ENCODE measurements around the gene ATP10A.
A peak's percentile ranks its signal among the peaks of the same experiment; 100 is the strongest.

The ATP10A gene

DNA sequence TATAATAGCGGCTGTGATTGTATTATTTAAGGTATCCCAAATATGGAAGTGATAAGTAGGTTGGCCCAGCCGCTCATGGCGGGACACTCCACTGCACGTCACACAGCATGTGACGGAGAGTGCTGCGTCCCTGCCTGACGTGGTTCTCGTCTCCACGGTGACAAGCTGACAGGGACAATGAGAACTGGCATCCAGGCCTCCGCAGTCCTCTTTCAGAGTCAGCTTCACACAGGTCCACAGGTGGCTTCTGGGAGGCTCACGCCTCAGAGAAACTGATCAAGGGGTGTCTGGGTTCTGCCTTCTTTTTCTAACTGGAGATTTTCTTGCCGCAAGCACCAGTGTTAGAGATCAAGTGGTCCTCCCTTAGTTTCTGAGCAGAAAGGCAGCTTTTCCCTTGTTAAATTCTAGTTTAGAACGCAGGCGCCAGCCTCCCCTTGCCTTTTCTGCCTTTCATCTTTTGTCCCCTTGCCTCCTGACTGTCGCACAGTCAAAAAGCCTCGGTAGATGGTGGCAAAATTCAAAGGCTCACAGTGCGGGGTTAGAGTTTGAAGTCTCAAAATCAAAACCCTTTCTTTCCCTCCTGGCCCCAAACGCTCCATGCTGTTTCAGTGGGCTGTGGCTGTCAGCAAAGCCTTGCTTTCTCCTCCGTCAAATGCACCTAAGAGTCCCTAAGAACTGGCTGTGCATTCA lies 120.9 kb downstream of the ATP10A start:
- H3K4me3 ChIP-seq (ENCODE audit: insufficient read depth, low read depth, low read length): no peak overlapping the region
- no peaks in the 10 kb centered on the region for H3K9me3 ChIP-seq (ENCODE audit: control insufficient read depth, low read length)
- no peaks in the 10 kb centered on the region for H3K36me3 ChIP-seq (ENCODE audit: control insufficient read depth, insufficient read depth, low read length)
- peak overlapping the region; percentile 77 for H3K27ac ChIP-seq (ENCODE audit: insufficient read depth, low read depth, low read length, poor library complexity, severe bottlenecking)
- peaks cover 26% of the 10 kb centered on the region for H3K4me1 ChIP-seq (ENCODE audit: control insufficient read depth, insufficient read depth, low read length)
- no peaks in the 10 kb centered on the region for H3K27me3 ChIP-seq (ENCODE audit: control insufficient read depth, insufficient read depth, low read length, poor library complexity, severe bottlenecking)
- WGBS, 2 experiments: 51 to 58% methylated on average over 19 of the region's 19 CpGs

DNA sequence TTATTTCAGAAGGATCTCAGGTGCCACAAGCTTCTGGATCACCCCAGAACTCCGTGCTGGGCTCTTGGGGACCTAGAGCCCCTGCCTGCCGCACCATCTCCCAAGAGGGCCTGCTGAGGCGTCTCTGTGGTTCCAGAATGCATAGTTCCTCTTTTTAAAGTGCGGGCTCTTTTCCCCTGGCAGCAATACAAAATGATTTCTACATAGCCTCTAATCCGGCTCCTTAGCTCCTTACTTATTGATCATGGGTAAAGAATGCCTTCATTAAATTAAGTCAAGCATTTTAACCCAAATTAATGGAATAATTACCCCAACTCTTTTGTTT lies 121.9 kb downstream of the ATP10A start:
- no peaks in the 10 kb centered on the region for H3K36me3 ChIP-seq (ENCODE audit: control insufficient read depth, insufficient read depth, low read length)
- no peak overlapping the region for H3K4me3 ChIP-seq (ENCODE audit: insufficient read depth, low read depth, low read length)
- H3K27ac ChIP-seq (ENCODE audit: insufficient read depth, low read depth, low read length, poor library complexity, severe bottlenecking): no peak overlapping the region
- H3K9me3 ChIP-seq (ENCODE audit: control insufficient read depth, low read length): no peaks in the 10 kb centered on the region
- 92 to 98% methylated on average over 5 of the region's 5 CpGs for WGBS, 2 experiments
- no peaks in the 10 kb centered on the region for H3K27me3 ChIP-seq (ENCODE audit: control insufficient read depth, insufficient read depth, low read length, poor library complexity, severe bottlenecking)
- H3K4me1 ChIP-seq (ENCODE audit: control insufficient read depth, insufficient read depth, low read length): peaks cover 26% of the 10 kb centered on the region

DNA sequence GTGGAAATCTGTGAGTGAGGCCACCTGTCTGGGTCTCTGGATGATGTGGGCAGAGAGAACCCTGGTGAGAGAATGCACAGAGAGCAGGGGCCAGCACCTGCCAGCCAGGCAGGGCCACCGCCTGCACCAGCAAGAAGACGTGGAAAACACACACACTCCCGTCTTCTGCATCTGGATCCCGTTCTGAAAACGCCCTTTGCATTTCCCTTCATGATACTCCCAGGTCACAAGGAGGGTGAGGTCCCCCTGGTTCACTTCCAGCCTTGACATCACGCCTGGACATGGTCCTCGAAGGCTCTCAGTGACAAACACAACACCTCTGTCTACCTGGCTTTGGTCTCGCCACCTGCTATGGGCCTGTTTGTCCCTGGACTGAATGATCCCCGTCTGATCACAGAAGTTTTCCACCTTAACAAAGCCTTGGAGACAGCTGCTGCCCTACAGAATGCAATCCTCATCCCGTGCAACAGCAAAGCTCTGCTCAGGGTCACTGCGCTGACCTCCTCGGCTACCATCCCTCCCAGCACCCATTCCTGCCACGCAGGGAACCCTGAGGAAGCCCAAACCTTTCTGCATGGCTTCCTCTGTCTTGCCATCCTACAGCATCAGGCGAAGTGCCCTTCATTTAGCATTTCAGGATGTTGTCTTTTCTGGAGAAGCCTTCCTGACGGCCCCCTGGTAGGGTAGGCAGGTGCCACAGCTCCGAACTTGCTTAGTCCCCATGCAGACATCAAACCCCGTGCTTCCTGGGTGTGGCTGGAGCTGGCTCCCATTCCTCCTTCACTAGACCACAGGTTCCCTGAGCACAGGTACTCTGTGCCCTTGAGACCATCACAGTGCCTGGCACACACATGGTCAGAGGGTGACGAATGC lies 122.5 kb downstream of the ATP10A start:
- no peak overlapping the region for H3K27ac ChIP-seq (ENCODE audit: insufficient read depth, low read depth, low read length, poor library complexity, severe bottlenecking)
- H3K27me3 ChIP-seq (ENCODE audit: control insufficient read depth, insufficient read depth, low read length, poor library complexity, severe bottlenecking): no peaks in the 10 kb centered on the region
- 92 to 94% methylated on average over 18 of the region's 18 CpGs for WGBS, 2 experiments
- no peaks in the 10 kb centered on the region for H3K9me3 ChIP-seq (ENCODE audit: control insufficient read depth, low read length)
- H3K4me1 ChIP-seq (ENCODE audit: control insufficient read depth, insufficient read depth, low read length): peaks cover 26% of the 10 kb centered on the region
- no peaks in the 10 kb centered on the region for H3K36me3 ChIP-seq (ENCODE audit: control insufficient read depth, insufficient read depth, low read length)
- H3K4me3 ChIP-seq (ENCODE audit: insufficient read depth, low read depth, low read length): no peak overlapping the region

DNA sequence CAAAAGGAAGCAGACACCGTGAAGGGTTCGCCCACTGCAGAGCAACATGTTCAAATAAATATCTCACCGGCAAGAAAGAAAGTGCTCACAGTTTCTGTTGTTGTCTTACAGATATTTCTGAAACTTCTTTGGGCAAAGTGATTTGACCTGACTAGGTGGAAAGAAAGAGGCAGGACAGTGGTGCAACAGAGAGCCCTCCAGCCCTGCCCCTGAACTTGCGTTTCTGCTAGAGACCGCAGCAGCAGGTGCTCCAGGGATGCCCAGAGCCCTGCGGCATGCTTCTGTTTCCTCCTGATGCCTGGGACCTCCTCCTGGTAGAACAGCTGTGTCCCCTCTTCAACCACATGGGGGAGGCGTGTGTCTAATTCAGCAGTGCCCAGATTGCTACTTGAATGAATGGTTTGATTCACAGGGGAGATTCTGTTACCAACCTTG lies 123.4 kb downstream of the ATP10A start:
- H3K27ac ChIP-seq (ENCODE audit: insufficient read depth, low read depth, low read length, poor library complexity, severe bottlenecking): no peak overlapping the region
- no peaks in the 10 kb centered on the region for H3K36me3 ChIP-seq (ENCODE audit: control insufficient read depth, insufficient read depth, low read length)
- WGBS, 2 experiments: 78 to 79% methylated on average over 6 to 7 of the region's 7 CpGs
- no peaks in the 10 kb centered on the region for H3K27me3 ChIP-seq (ENCODE audit: control insufficient read depth, insufficient read depth, low read length, poor library complexity, severe bottlenecking)
- H3K4me1 ChIP-seq (ENCODE audit: control insufficient read depth, insufficient read depth, low read length): peaks cover 26% of the 10 kb centered on the region
- H3K4me3 ChIP-seq (ENCODE audit: insufficient read depth, low read depth, low read length): no peak overlapping the region
- H3K9me3 ChIP-seq (ENCODE audit: control insufficient read depth, low read length): no peaks in the 10 kb centered on the region

DNA sequence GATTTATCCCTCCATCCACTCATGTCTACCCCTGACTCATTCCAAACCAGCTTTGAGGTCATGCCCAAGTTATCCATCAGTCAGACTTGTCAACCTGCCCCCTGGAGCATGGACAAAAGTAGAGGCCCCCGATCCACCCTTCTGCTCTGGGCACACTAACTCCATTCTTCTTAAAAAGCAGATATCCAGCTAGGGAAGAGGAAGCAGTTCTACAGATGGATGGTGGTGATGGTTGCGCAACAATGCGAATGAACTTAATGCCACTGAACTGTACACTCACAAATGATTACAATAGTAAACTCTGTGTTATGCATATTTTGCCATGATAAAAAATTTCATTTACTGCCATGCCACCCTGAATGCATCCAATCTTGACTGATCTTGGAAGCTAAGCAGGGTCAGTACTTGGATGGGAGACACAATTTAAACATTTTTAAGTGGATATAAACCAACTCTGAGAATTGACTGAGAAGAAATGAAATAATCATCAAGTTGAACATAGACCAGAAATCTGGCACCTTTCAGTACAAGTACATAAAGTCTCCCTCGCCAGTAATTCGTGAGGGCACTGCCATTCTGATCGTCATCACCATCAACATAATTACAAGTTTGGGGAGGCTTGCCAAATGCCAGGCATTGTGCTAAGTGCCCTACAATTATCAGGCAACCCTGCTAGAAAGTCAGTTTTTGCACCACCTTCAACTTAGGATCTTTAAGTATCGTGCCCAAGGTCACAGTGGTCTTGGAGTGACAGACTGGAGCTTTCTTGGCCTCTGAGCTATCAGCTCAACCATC lies 124.8 kb downstream of the ATP10A start:
- Histone ChIP-seq H3K36me3 (ENCODE audit: control insufficient read depth, insufficient read depth, low read length) (no peaks in the 10 kb centered on the region), H3K4me1 (ENCODE audit: control insufficient read depth, insufficient read depth, low read length) (peaks cover 24% of the 10 kb centered on the region), H3K27ac (ENCODE audit: insufficient read depth, low read depth, low read length, poor library complexity, severe bottlenecking) (no peak overlapping the region), H3K9me3 (ENCODE audit: control insufficient read depth, low read length) (no peaks in the 10 kb centered on the region), H3K4me3 (ENCODE audit: insufficient read depth, low read depth, low read length) (no peak overlapping the region), H3K27me3 (ENCODE audit: control insufficient read depth, insufficient read depth, low read length, poor library complexity, severe bottlenecking) (no peaks in the 10 kb centered on the region)
- 89 to 91% methylated on average over 6 to 7 of the region's 7 CpGs for WGBS, 2 experiments

DNA sequence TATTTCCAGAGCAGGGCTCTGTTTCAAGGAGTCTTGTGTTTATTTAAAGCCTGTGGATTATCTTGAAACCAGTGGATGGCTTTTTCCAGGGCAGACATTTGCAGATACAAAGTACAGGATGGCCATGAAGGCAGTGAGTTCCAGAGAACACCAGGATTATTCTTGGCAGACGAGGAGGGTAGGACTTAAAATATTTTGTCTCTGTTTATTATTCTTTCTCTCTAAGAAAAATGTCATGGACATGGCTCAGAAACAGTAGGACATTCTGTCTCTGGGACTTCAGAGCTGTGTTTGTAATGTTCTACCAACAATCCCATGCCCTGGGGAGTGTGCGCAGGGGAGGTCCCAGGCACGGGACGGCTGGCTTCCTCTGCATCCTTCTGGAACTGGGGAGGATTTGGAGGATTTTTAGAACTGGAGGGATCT lies 125.9 kb downstream of the ATP10A start:
- no peak overlapping the region for H3K27ac ChIP-seq (ENCODE audit: insufficient read depth, low read depth, low read length, poor library complexity, severe bottlenecking)
- WGBS, 2 experiments: 89 to 94% methylated on average over 4 of the region's 4 CpGs
- H3K4me1 ChIP-seq (ENCODE audit: control insufficient read depth, insufficient read depth, low read length): peaks cover 13% of the 10 kb centered on the region
- H3K36me3 ChIP-seq (ENCODE audit: control insufficient read depth, insufficient read depth, low read length): no peaks in the 10 kb centered on the region
- H3K4me3 ChIP-seq (ENCODE audit: insufficient read depth, low read depth, low read length): no peak overlapping the region
- H3K27me3 ChIP-seq (ENCODE audit: control insufficient read depth, insufficient read depth, low read length, poor library complexity, severe bottlenecking): no peaks in the 10 kb centered on the region
- no peaks in the 10 kb centered on the region for H3K9me3 ChIP-seq (ENCODE audit: control insufficient read depth, low read length)

DNA sequence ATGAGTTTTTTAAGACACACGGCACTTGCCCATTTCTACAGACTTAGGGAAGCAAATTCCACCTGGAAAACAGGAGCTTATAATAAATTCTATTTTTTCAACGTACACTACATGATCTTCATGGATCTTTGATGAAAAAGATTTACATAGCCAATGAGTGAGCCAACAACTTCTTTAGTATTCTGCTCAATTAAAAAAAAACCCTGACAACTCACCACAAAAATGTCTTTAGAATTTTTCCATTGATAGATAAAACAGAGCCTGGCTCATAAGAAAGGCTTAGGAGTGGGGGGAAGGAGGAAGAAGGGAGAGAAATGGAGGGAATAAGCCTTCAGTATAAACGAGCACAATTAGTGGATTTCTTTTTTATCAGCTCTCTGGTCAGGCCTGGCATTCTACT lies 126.7 kb downstream of the ATP10A start:
- WGBS, 2 experiments: 93 to 97% methylated on average over 3 of the region's 3 CpGs
- H3K27ac ChIP-seq (ENCODE audit: insufficient read depth, low read depth, low read length, poor library complexity, severe bottlenecking): no peak overlapping the region
- H3K27me3 ChIP-seq (ENCODE audit: control insufficient read depth, insufficient read depth, low read length, poor library complexity, severe bottlenecking): no peaks in the 10 kb centered on the region
- H3K4me3 ChIP-seq (ENCODE audit: insufficient read depth, low read depth, low read length): no peak overlapping the region
- H3K4me1 ChIP-seq (ENCODE audit: control insufficient read depth, insufficient read depth, low read length): peaks cover 8% of the 10 kb centered on the region
- no peaks in the 10 kb centered on the region for H3K9me3 ChIP-seq (ENCODE audit: control insufficient read depth, low read length)
- H3K36me3 ChIP-seq (ENCODE audit: control insufficient read depth, insufficient read depth, low read length): no peaks in the 10 kb centered on the region

DNA sequence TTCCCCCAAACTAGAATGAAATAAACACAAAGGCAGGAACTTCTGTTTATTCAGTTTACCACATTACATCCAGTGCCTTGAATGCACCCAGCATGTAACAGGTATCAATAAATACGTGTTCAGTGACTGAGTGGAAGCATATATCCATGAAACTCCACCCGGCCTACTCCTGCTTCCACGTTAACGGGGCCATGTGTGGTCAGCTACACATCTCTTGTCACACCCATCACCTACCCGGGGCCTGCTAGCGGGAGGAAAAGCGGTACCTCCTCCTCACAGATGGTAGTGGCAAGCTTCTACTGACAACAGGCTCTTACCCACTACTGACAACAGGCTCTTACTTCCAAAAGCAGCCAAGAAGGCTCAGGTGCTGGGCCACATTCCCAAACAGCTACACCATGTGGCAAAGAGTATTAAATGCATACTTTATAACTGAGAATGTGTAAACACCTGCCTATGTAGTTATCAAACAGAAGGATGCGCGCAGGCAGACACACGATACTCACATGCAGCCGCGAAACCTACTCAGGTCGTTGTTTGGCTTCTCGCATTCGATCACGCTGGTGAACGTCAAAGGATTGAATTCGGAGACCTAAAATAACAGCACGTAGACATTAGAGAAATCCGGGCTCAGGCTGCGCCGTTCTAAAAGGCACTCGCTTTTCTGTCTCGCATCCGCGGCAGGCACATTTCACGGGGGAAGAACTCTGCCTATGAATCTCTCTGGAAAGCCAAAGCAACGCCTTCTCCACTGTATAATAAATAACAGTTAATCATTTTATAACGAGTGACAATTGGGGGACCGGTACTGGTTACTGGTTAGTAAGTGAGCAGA lies 127.4 kb downstream of the ATP10A start:
- H3K27me3 ChIP-seq (ENCODE audit: control insufficient read depth, insufficient read depth, low read length, poor library complexity, severe bottlenecking): no peaks in the 10 kb centered on the region
- 95 to 96% methylated on average over 29 to 30 of the region's 30 CpGs for WGBS, 2 experiments

DNA sequence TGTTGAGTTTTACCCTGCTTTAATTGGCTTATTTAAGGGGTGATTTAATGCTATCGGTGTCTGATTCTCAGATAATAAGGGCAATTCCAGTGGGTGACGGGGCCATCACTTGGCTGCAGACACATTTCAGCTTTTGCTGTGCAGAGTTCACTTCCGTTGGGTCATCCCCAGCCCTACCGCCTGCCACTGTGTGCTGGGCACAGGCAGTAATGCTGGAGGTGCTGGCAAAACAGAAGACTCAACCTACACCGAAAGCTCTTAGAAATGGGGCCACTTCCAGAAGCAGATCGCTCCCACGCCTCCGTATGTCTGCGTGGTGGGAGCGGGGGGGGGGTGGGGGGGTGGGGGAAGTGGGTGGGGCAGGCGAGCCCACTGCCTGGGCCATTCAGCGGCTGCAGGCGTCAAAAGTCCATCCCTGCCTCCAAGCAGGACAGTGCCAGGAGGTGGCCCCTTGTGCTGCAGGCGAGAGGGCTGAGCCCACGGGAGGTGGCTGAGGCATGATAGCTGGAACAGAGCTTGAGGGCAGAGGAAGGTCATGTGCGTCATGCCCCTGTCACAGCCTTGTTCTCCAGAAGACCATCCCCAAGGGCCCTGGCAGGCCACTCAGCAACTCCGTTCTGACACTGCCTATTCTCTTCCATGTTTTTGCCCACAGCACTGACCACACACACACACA lies 128.3 kb downstream of the ATP10A start:
- peaks cover 3% of the 10 kb centered on the region for H3K4me1 ChIP-seq (ENCODE audit: control insufficient read depth, insufficient read depth, low read length)
- WGBS, 2 experiments: 87 to 91% methylated on average over 11 of the region's 17 CpGs
- H3K4me3 ChIP-seq (ENCODE audit: insufficient read depth, low read depth, low read length): no peak overlapping the region
- no peaks in the 10 kb centered on the region for H3K9me3 ChIP-seq (ENCODE audit: control insufficient read depth, low read length)
- no peak overlapping the region for H3K27ac ChIP-seq (ENCODE audit: insufficient read depth, low read depth, low read length, poor library complexity, severe bottlenecking)
- no peaks in the 10 kb centered on the region for H3K27me3 ChIP-seq (ENCODE audit: control insufficient read depth, insufficient read depth, low read length, poor library complexity, severe bottlenecking)
- H3K36me3 ChIP-seq (ENCODE audit: control insufficient read depth, insufficient read depth, low read length): no peaks in the 10 kb centered on the region

More for the DNA sequence above, 127.4 kb downstream of the ATP10A start:
- no peaks in the 10 kb centered on the region for H3K36me3 ChIP-seq (ENCODE audit: control insufficient read depth, insufficient read depth, low read length)
- no peaks in the 10 kb centered on the region for H3K9me3 ChIP-seq (ENCODE audit: control insufficient read depth, low read length)
- no peak overlapping the region for H3K27ac ChIP-seq (ENCODE audit: insufficient read depth, low read depth, low read length, poor library complexity, severe bottlenecking)
- no peak overlapping the region for H3K4me3 ChIP-seq (ENCODE audit: insufficient read depth, low read depth, low read length)
- peaks cover 8% of the 10 kb centered on the region for H3K4me1 ChIP-seq (ENCODE audit: control insufficient read depth, insufficient read depth, low read length)
